AG04449 (cell line): ENCODE measurements around the gene TMED9.
A peak's percentile ranks its signal among the peaks of the same experiment; 100 is the strongest.

Experiments used
- CTCF ChIA-PET: fragments of 350-600 bp; formaldehyde crosslinking; extraction: SDS; loops from one replicate; lab custom pipeline; 2021; ENCODE audit warnings: antibody characterized with exemption; lab: Yijun Ruan, JAX
- POLR2A ChIA-PET: fragments of 400-600, 350-600 bp; formaldehyde crosslinking; extraction: SDS; loops from one replicate; lab custom pipeline; 2020; ENCODE audit warnings: antibody characterized with exemption, inconsistent platforms; lab: Yijun Ruan, JAX
- DNase-seq: peaks from one replicate; pipeline ENCODE4 v3.0.0-alpha.2; 2010; ENCODE audit warnings: low read depth, low spot score
- H3K4me3 ChIP-seq: 2 replicates; pipeline ENCODE4 v1.5.1; 2011; ENCODE audit warnings: low read depth, mild to moderate bottlenecking, control low read depth, low read length
- TF ChIP-seq, protein P1 (sequence below): IDR thresholded peaks from one replicate; pipeline ENCODE4 v1.5.1; 2011; ENCODE audit warnings: mild to moderate bottlenecking, moderate library complexity, low read length, control low read depth, inconsistent platforms; ENCODE audit not compliant: insufficient read depth; ENCODE audit errors: missing control alignments

TMED9 gene

DNA sequence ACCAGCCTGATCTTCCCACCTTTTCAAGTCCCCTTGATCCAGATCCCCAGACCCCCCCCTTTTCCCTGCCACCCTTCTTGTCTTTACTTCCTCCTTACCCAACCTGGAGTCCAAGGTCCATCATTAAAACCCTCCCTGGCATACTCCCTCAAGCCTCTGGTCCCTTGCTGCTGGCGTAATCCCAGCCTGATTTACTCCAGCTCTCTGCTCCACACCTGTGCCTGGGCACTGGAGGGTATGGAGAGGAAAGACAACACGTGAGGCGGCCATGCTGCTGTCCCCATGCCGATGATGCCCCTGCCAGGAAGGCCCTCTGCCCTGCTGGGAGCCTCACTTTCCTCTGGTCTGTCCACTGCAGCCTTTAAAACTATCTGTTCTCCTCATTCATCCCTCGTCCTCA is 13.1 kb downstream of the TMED9 start:
- TF ChIP-seq, protein P1, sequence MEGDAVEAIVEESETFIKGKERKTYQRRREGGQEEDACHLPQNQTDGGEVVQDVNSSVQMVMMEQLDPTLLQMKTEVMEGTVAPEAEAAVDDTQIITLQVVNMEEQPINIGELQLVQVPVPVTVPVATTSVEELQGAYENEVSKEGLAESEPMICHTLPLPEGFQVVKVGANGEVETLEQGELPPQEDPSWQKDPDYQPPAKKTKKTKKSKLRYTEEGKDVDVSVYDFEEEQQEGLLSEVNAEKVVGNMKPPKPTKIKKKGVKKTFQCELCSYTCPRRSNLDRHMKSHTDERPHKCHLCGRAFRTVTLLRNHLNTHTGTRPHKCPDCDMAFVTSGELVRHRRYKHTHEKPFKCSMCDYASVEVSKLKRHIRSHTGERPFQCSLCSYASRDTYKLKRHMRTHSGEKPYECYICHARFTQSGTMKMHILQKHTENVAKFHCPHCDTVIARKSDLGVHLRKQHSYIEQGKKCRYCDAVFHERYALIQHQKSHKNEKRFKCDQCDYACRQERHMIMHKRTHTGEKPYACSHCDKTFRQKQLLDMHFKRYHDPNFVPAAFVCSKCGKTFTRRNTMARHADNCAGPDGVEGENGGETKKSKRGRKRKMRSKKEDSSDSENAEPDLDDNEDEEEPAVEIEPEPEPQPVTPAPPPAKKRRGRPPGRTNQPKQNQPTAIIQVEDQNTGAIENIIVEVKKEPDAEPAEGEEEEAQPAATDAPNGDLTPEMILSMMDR: no peak
- CTCF ChIA-PET: no interaction called here
- POLR2A ChIA-PET: no interaction called here
- no peak for DNase-seq
- no peak overlapping the region for H3K4me3 ChIP-seq

DNA sequence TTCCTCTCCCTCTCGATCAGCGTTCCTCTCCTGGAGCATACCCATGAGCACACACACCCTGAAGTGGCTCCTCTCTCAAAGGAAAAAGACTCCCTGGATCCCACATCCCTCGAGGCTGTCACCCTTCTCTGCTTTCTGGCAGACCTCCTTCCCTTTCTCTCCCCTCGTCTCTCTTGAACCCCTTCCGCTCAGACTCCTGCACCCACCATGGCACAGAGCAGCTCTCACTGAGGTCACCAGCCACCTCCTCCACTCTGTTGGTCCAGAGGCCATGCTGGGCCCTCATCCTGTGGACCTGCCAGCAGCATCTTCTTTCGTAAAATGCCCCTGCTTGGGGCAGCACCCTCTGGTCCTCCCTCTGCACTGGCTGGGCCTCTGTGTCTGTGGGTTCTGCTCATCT is 13.7 kb downstream of the TMED9 start:
- TF ChIP-seq, protein P1: no peak
- DNase-seq: no peak
- ChIA-PET CTCF (interaction anchor here (1.7 kb wide), 1 partner anchor 457 kb away, joined by 4 read pairs; no protein-coding TSS in a partner anchor), POLR2A (no interaction called here)
- no peak overlapping the region for H3K4me3 ChIP-seq

DNA sequence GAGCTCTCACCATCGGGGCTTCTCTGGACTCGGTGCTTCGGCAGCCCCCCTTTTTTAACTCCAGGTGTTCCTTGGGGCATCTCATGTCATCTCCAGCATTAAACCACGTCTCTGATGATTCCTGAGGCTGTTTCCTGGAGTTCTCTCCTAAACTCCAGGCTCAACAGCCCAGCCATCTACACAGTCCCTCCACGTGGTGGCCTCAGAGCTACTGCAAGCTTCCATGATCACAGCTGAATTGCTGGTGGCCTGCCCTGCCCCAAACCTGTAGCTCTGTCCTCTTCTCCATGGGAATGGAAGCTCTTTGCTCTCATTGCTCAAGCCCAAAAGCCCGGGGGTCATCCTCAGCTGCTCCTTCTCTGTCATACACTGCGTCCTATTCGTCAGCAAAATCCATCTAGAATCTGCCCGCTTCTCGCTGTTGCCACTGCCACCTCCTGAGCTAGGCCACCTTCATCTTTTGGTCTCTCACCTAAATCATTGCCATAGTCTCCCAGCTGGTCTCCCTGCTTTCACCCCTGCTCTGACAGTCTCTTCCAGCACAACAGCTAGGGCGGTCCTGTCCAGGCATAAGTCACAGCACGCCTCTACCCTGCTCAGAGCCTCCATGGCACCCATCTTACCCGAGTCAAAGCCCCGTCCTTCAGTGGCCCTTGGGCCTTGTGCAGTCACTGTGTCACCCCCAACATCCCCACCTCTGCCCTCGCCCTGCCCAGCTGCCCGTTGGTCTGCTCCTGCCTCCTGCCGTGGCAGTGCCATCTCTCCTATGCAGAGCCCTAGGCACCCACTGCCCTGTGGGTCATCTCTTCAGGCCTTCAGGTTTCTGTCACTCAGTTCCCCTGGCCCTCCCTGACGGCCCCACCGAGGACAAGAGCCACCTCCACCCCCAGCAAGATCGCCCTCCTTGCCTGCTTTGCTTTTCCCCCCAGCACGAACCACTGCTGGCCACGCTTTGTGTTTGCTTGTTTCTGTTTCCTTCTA is 14.4 kb downstream of the TMED9 start:
- no peak for DNase-seq
- ChIA-PET POLR2A (interaction anchor here (0.7 kb wide), 1 partner anchor 14 kb away, joined by 3 read pairs; the partner anchor contains the start of gene TMED9), CTCF (interaction anchor here (0.7 to 2.9 kb wide), 7 partner anchors 13 to 556 kb away, joined by 3 to 16 read pairs (median 4); partner anchors contain the start of gene TMED9)
- TF ChIP-seq, protein P1: no peak
- no peak overlapping the region for H3K4me3 ChIP-seq

DNA sequence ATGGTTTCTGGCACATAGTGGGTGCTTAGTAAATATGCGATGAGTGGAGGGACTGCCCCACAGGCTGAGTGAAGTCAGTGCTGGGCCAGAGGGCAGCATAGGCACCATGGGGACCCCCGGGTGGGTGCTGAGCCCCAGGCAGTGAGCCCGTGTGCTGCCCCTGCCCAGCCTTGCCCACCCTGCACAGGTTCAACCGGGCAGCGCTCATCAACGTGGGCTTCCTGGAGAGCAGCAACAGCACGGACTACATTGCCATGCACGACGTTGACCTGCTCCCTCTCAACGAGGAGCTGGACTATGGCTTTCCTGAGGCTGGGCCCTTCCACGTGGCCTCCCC is 15.1 kb downstream of the TMED9 start:
- H3K4me3 ChIP-seq: no peak overlapping the region
- ChIA-PET POLR2A (interaction anchor here (0.7 to 1.1 kb wide), 3 partner anchors 14 to 110 kb away, joined by 3 to 5 read pairs (median 3); partner anchors contain the start of genes PDLIM7 and TMED9), CTCF (interaction anchor here (0.7 to 2.9 kb wide), 20 partner anchors 8 to 557 kb away, joined by 3 to 29 read pairs (median 4); partner anchors contain the start of genes NHP2 and TMED9)
- TF ChIP-seq, protein P1: no peak
- no peak for DNase-seq

DNA sequence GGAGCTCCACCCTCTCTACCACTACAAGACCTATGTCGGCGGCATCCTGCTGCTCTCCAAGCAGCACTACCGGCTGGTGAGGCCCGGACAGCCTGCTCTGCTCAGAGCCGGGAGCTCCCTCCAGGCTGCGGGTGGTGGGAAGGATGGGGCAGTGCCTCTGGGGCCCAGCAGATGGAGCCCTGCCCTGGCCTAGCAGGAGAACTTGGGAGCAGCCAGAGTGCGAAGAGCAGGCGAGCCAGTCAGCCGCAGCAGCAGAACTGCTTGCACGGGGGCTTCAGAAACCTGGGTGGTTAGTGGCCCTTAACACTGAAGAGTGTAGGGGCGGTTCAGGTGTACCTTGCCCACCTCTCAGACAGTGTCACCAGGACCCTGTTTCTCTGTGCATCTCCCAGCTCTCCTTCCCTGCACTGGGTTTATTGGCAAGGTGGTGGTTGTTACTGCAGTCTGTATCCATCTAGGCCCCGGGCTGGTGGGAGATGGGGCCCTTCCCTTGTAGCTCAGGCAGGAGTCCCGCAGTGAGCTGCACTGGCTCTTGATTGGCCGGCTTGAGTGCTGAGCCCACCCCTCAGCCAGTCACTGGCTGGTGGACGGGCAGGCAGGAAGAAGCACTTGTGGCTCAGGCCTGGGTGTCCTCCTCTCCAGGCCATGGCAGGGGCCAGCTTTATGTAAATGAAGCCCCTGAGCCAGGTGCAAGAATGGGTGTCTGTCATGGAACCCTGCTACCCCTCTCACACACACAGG is 15.6 kb downstream of the TMED9 start:
- H3K4me3 ChIP-seq: no peak overlapping the region
- TF ChIP-seq, protein P1: peak; percentile 98
- POLR2A ChIA-PET: interaction anchor here (0.7 to 1.1 kb wide), 3 partner anchors 14 to 110 kb away, joined by 3 to 5 read pairs (median 3); partner anchors contain the start of genes PDLIM7 and TMED9
- CTCF ChIA-PET: interaction anchor here (0.7 to 2.9 kb wide), 22 partner anchors 9 to 556 kb away, joined by 3 to 29 read pairs (median 4); partner anchors contain the start of genes NHP2 and TMED9
- no peak for DNase-seq
